LHCN-M2 (cell line): Measurements from ENCODE around the gene DCC. TPM values are rescaled to one million over a fixed set of nuclear protein-coding genes. Genes with fewer than 3 reads are reported as not detected.
"Not testable (repeated sequence)": the region's sequence is repeated elsewhere in the genome, so short reads cannot be mapped to it uniquely, and the experiment has no call there.

ENCODE experiments used
- DNase-seq: peaks from one replicate; pipeline ENCODE4 v3.0.0-alpha.2; 2012; ENCODE audit warnings: low read depth
- total RNA-seq: library from RNA; depleted of rRNA; stranded (reverse); fragments of >200 nt; gene quantifications from 2 replicates; pipeline ENCODE4 v1.2.3, GENCODE V29; 2014

DCC gene
- total RNA-seq, 1 experiment from 2014 or later: not detected

- DNase-seq: no peak
Observed at GRCh38 chr18:53385889-53386288, 1045.9 kb downstream of the DCC start.

DNA sequence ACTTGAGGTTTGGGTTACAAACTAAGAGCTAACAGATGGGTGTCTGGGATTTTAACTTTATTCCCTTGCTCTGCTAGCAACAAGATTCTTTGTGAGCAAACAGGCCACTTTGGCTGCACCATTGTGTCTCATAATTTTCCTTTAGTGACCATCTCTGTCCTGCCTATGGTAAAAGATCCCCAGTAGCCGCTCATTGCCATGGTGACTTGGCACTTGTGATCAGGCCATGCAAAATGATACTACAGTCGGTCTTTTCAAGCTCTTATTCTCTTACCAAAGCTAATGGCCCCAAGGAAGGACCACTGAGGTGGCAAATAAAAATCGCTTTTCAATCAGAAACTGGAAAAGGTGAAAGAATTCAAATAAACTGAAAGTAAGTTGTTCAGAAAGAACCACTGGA, 1047.6 kb downstream of the DCC start:
- no peak for DNase-seq

GRCh38 chr18:53402670-53403069, 1062.7 kb downstream of the DCC start:
- DNase-seq: no peak

GRCh38 chr18:53408271-53408670, 1068.3 kb downstream of the DCC start:
- no peak for DNase-seq

DNA sequence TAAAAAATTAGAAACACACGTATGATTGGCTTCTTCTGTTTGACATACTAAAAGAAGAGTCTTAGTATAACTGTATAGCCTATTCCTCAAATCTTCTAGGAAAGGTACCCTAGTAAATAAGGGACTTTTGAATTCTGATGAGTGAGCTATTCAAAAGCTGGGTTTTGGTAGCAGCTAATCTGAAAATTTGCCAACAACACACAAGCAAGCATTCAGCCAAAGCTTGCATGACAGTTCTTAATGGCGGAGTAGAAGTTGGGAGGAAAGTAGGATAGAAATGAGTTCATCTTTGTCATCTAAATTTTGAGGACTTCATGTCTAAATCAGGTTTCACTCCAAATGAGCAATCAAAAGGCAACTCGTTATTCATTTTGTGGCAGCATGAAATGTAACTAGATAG, 1071.5 kb downstream of the DCC start:
- DNase-seq: no peak

DNA sequence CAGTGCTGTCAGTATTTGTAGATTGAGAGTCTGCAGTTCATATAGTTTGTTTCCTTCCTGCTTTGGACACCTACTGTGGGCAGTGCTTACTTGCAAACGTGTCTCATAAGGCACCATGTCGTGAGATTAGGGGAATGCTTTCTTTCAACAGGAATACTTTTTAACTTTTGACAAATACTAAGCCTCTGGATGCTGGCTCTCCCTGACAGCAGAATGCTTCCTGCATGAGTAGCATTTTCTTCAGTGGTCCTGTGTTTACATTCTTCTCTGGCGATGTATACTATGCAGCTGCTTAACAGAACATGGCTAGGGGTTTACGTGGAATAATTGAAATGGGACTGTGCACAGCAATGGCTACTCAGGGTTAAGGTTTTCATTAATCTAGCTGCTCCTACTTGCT, 1077.0 kb downstream of the DCC start:
- no peak for DNase-seq

- no peak for DNase-seq
Observed at GRCh38 chr18:53421869-53422268, 1081.9 kb downstream of the DCC start.

GRCh38 chr18:53422896-53423295, 1082.9 kb downstream of the DCC start:
- no peak for DNase-seq

DNA sequence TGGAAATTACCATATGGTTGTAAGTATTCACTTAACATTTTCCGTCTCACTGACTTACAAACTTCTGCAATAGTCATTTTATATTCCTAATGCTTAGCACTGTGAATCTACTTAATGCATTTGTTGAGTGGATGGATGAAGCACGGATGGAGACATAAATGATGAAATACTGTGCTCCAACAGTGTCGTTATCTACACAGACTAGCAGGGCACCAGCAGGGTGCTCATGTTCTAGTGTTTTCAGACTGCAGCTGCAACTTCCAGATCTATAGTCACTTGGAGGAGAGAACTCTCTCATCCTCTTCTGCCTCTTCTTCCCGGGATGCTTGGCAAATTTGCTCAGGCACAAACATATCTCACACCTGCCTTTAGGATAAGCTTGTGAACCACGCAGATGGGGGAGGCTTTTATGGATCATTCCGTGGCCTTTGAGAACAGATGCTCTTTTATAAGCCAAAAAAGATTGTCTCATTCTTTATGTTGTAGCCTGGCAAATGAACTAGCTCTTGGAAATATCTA, 1086.7 kb downstream of the DCC start:
- DNase-seq: no peak

GRCh38 chr18:53441761-53442414, 1101.9 kb downstream of the DCC start:
- no peak for DNase-seq

GRCh38 chr18:53442415-53442783, 1102.4 kb downstream of the DCC start:
- no peak for DNase-seq

GRCh38 chr18:53443336-53443735, 1103.3 kb downstream of the DCC start:
- DNase-seq: no peak

DNA sequence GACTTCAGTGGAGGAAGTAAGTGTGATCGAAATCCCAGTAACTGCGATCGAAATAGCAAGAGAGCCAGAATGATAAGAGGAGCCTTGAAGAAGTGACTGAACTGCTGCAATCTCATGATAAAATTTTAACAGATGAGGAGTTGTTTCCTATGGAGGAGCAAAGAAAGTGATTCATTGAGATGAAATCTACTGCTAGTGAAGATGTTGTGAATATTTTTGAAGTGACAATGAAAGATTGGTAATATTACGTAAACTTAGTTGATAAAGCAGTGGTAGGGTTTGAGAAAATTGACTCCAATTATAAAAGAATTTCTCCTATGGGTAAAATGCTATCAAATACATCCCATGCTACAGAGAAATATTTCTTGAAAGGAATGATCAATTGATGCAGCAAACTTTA, 1103.8 kb downstream of the DCC start:
- no peak for DNase-seq

GRCh38 chr18:53451902-53452301, 1111.9 kb downstream of the DCC start:
- DNase-seq: no peak

DNA sequence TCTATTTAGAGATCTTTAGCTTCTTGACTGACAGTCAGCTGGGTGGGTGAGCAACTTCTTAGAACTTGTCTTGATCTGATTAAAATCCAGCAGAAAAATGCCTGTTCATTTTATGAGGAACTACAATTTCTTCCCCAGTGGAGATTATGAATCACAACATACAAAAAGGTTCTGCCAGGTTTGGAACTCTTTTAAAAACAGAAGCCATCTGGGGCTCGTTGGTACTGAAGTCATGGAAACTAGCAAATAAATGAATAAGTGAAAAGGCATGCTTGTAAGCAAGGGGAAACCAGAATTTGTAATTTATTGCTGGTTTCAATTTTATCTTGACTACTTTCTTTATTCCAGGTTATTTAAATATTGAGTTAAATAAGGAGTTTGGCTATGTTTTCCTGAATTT, 1117.1 kb downstream of the DCC start:
- no peak for DNase-seq

GRCh38 chr18:53458268-53458667, 1118.3 kb downstream of the DCC start:
- no peak for DNase-seq

GRCh38 chr18:53458944-53459580, 1119.1 kb downstream of the DCC start:
- DNase-seq: no peak

DNA sequence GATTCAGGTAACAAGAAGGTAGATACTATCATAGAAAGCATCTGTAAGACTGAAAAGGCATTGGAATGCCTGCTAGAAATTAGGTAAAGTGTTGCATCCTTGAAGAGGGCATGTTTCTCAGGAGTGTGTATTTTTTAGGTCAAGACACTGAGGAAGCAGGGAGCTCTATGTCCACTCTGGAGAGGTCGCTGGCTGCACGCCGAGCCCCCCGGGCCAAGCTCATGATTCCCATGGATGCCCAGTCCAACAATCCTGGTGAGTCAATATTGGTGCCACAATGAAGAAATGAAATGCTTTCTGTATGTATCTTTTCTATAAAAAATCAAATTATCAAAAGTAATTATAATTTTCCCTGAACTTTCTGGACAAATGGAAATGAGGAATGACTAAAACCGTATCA, 1127.8 kb downstream of the DCC start:
- DNase-seq: no peak

DNA sequence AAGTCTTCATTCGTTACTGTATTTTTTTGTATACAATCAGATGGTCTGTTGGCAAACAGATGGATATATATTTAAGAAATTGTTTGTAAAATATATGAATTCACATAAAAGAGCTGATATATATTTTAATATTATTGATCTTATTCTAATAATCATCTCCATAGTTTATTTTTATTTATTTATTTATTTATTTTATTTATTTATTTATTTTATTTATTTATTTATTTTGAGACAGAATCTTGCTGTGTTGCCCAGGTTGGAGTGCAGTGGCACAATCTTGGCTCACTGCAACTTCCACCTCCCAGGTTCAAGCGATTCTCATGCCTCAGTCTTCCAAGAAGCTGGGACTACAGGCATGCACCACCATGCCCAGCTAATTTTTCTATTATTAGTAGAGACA, 1128.2 kb downstream of the DCC start:
- DNase-seq: not testable (repeated sequence)

DNA sequence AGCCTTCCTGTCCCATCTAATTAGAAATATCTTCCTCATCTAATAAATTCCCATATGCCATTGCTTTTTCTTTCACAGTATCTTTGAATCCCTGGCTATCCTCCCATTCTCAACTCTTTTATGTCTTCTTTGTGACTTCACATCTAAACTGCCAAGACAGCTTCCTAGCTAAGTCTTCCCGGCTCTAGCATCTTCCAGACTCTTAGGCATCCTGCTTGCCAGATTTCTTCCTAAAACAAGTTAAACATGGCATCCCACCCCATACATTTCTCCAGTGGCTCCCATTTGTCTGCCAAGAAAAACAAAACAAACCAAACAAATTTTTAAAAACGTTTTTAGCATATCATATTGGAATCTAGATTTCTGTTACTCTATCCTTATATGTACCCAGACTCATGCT, 1132.5 kb downstream of the DCC start:
- no peak for DNase-seq

GRCh38 chr18:53478155-53478554, 1138.2 kb downstream of the DCC start:
- no peak for DNase-seq

- no peak for DNase-seq
Observed at GRCh38 chr18:53486296-53486695, 1146.3 kb downstream of the DCC start.

DNA sequence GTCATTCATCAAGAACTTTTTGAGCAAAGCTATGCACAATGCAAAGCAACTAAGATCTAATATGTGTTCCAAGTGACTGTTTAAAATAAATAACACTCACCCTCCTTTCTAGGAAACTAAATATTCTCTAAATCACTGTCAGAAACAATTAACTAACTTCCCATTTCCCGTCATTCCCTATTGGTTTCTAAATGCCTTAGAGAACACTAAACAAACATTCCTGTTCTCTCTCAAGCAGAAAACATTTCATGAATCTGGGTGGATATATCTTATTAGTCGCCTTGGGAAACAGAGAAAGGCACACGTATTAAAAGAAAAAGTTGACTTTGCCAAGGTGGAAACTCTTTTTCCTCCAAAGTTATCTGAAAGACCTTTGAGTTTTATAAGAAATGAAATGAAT, 1149.3 kb downstream of the DCC start:
- DNase-seq: no peak

GRCh38 chr18:53490019-53490418, 1150.0 kb downstream of the DCC start:
- DNase-seq: no peak
